ENCODE measurements around the gene HOXC10. TPM values are rescaled to one million over a fixed set of nuclear protein-coding genes. Genes with fewer than 3 reads are reported as not detected.

HOXC10 gene
- total and polyA plus RNA-seq, 2 experiments from 2014 or later, result not detected

- H3K4me2 ChIP-seq, result peak overlapping the region; percentile 74; the same call in 1 of the 2 replicates
- H3F3A ChIP-seq (replicated peaks; ENCODE audit: low read depth), result peaks cover 52% of the 10 kb centered on the region
- no peak overlapping the region for H2AFZ ChIP-seq
- H3K27ac ChIP-seq (ENCODE audit: low read depth), result no peak overlapping the region
- ATAC-seq (no peak), DNase-seq (ENCODE audit: low spot score) (no peak)
- H3K9me2 ChIP-seq (ENCODE audit: insufficient read depth), result no peaks in the 10 kb centered on the region
- H3K4me3 Mint-ChIP-seq, result peak overlapping the region; percentile 59; the same call in 2 of the 3 replicates
- peaks cover 98% of the 10 kb centered on the region for H3K27me3 ChIP-seq (ENCODE audit: insufficient read depth)
- peak overlapping the region; percentile 44; the same call in 1 of the 2 replicates for H3K4me3 ChIP-seq
- no peaks in the 10 kb centered on the region; the same call in 2 of the 3 replicates for H3K36me3 Mint-ChIP-seq (ENCODE audit: low read depth)
- peaks cover 100% of the 10 kb centered on the region for H3K27me3 Mint-ChIP-seq (ENCODE audit: insufficient read depth, low read depth, poor library complexity)
- peaks cover 35% of the 10 kb centered on the region for H4K20me1 ChIP-seq (replicated peaks; ENCODE audit: insufficient read depth)
- no peak overlapping the region for H3K27ac Mint-ChIP-seq
- H3K36me3 ChIP-seq (ENCODE audit: insufficient read depth), result no peaks in the 10 kb centered on the region
- TF ChIP-seq EZH2 (IDR thresholded peaks at IDR 0.05; ENCODE audit: low read depth, unreplicated experiment) (peak; percentile 64), EZH2phosphoT487 (IDR thresholded peaks at IDR 0.05; ENCODE audit: unreplicated experiment) (no peak)
- H3K9me3 Mint-ChIP-seq, result peaks cover 5% of the 10 kb centered on the region; the same call in 2 of the 3 replicates
- H3K4me1 Mint-ChIP-seq, result peaks cover 36% of the 10 kb centered on the region
- peaks cover 58% of the 10 kb centered on the region for H3K4me1 ChIP-seq (ENCODE audit: insufficient read depth)
- no peaks in the 10 kb centered on the region for H3K79me2 ChIP-seq (replicated peaks; ENCODE audit: insufficient read depth)
Measured at GRCh38 chr12:53986686-53987483, 1.9 kb downstream of the HOXC10 start.

- no peak for DNase-seq (ENCODE audit: low spot score)
- Histone ChIP-seq H3K27ac (ENCODE audit: low read depth) (no peak overlapping the region), H2AFZ (no peak overlapping the region), H3K4me2 (no peak overlapping the region), H3K4me3 (no peak overlapping the region), H3K4me1 (ENCODE audit: insufficient read depth) (peaks cover 50% of the 10 kb centered on the region), H3F3A (replicated peaks; ENCODE audit: low read depth) (peaks cover 46% of the 10 kb centered on the region), H3K79me2 (replicated peaks; ENCODE audit: insufficient read depth) (no peaks in the 10 kb centered on the region), H4K20me1 (replicated peaks; ENCODE audit: insufficient read depth) (peaks cover 34% of the 10 kb centered on the region), H3K36me3 (ENCODE audit: insufficient read depth) (no peaks in the 10 kb centered on the region), H3K9me2 (ENCODE audit: insufficient read depth) (no peaks in the 10 kb centered on the region), H3K27me3 (ENCODE audit: insufficient read depth) (peaks cover 98% of the 10 kb centered on the region)
- Mint-ChIP-seq H3K4me1 (peaks cover 36% of the 10 kb centered on the region), H3K9me3 (peaks cover 5% of the 10 kb centered on the region; the same call in 2 of the 3 replicates), H3K36me3 (ENCODE audit: low read depth) (no peaks in the 10 kb centered on the region; the same call in 2 of the 3 replicates), H3K27ac (no peak overlapping the region), H3K4me3 (no peak overlapping the region; the same call in 2 of the 3 replicates), H3K27me3 (ENCODE audit: insufficient read depth, low read depth, poor library complexity) (peaks cover 100% of the 10 kb centered on the region)
- no peak for ATAC-seq
- TF ChIP-seq EZH2phosphoT487 (IDR thresholded peaks at IDR 0.05; ENCODE audit: unreplicated experiment), result peak; percentile 63
- TF ChIP-seq ZNF114 (CRISPR knock-in tag; IDR thresholded peaks at IDR 0.05), result no peak
- peak; percentile 77 for TF ChIP-seq EZH2 (IDR thresholded peaks at IDR 0.05; ENCODE audit: low read depth, unreplicated experiment)
Measured at GRCh38 chr12:53987787-53988230, 2.9 kb downstream of the HOXC10 start.

DNA sequence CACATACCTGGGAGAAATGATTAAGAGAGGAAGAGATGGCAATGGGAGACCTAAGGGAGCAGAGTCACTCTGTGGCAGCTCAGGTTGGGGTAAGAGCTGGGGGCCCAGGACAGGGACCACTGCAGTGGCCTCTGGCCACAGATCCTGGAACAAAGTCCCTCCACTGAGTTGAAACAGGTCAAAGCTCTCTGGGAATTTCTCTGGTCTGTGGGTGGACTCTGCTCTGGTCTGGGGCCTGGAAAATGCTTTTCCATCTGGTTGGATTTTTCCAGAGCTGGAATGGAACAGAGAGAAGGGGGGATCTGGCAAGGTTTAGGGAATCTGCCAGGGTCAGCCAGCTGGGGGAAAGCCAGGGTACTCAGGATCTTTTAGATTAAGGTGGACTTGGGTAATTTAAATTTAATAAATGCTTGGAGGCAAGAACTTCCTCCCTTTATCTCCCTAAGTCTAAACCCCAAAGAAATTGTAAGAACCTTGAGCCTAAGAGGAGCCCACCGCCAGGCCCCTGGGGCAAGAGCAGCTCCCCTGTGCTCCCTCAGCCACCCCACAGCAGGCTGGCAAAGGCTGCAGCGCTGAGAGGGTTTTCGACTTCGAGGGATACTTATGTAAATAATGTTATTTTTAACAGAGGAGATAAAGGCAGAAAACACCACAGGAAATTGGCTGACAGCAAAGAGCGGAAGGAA lies 3.7 kb downstream of the HOXC10 start:
- Histone ChIP-seq H3K9me2 (ENCODE audit: insufficient read depth) (no peaks in the 10 kb centered on the region), H3K36me3 (ENCODE audit: insufficient read depth) (no peaks in the 10 kb centered on the region), H3K4me2 (no peak overlapping the region), H3K79me2 (replicated peaks; ENCODE audit: insufficient read depth) (no peaks in the 10 kb centered on the region), H3F3A (replicated peaks; ENCODE audit: low read depth) (peaks cover 43% of the 10 kb centered on the region), H3K4me1 (ENCODE audit: insufficient read depth) (peaks cover 44% of the 10 kb centered on the region), H2AFZ (no peak overlapping the region), H4K20me1 (replicated peaks; ENCODE audit: insufficient read depth) (peaks cover 42% of the 10 kb centered on the region), H3K27ac (ENCODE audit: low read depth) (no peak overlapping the region), H3K27me3 (ENCODE audit: insufficient read depth) (peaks cover 98% of the 10 kb centered on the region), H3K4me3 (no peak overlapping the region)
- no peak for ATAC-seq
- no peak overlapping the region for H3K27ac Mint-ChIP-seq
- H3K9me3 Mint-ChIP-seq, result peaks cover 5% of the 10 kb centered on the region; the same call in 2 of the 3 replicates
- no peak overlapping the region for H3K4me3 Mint-ChIP-seq
- H3K4me1 Mint-ChIP-seq, result peaks cover 33% of the 10 kb centered on the region
- H3K36me3 Mint-ChIP-seq (ENCODE audit: low read depth), result no peaks in the 10 kb centered on the region; the same call in 2 of the 3 replicates
- DNase-seq (ENCODE audit: low spot score), result no peak
- peaks cover 100% of the 10 kb centered on the region for H3K27me3 Mint-ChIP-seq (ENCODE audit: insufficient read depth, low read depth, poor library complexity)
- TF ChIP-seq POLR2AphosphoS5 (IDR thresholded peaks at IDR 0.05; ENCODE audit: low read depth) (no peak), ZNF114 (CRISPR knock-in tag; IDR thresholded peaks at IDR 0.05) (no peak), JUNB (IDR thresholded peaks at IDR 0.05; ENCODE audit: unreplicated experiment) (no peak), CREB1 (CRISPR knock-in tag; IDR thresholded peaks at IDR 0.05; ENCODE audit: low read depth) (no peak), NANOG (IDR thresholded peaks at IDR 0.05; ENCODE audit: borderline replicate concordance) (no peak), ZNF331 (CRISPR knock-in tag; IDR thresholded peaks at IDR 0.05; ENCODE audit: low read depth) (no peak), STAT1 (IDR thresholded peaks at IDR 0.05; ENCODE audit: unreplicated experiment) (no peak), EZH2phosphoT487 (IDR thresholded peaks at IDR 0.05; ENCODE audit: unreplicated experiment) (no peak)
- TF ChIP-seq, protein P1, sequence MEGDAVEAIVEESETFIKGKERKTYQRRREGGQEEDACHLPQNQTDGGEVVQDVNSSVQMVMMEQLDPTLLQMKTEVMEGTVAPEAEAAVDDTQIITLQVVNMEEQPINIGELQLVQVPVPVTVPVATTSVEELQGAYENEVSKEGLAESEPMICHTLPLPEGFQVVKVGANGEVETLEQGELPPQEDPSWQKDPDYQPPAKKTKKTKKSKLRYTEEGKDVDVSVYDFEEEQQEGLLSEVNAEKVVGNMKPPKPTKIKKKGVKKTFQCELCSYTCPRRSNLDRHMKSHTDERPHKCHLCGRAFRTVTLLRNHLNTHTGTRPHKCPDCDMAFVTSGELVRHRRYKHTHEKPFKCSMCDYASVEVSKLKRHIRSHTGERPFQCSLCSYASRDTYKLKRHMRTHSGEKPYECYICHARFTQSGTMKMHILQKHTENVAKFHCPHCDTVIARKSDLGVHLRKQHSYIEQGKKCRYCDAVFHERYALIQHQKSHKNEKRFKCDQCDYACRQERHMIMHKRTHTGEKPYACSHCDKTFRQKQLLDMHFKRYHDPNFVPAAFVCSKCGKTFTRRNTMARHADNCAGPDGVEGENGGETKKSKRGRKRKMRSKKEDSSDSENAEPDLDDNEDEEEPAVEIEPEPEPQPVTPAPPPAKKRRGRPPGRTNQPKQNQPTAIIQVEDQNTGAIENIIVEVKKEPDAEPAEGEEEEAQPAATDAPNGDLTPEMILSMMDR (conservative IDR thresholded peaks at IDR 0.05; ENCODE audit: low read depth in 2 of 2), result no peak

Measured in GM23338 (cell line).